ENCODE measurements around the gene FBXO28.
A peak's percentile ranks its signal among the peaks of the same experiment; 100 is the strongest.
"Not testable (repeated sequence)": the region's sequence is repeated elsewhere in the genome, so short reads cannot be mapped to it uniquely, and the experiment has no call there.

Gene FBXO28, protein sequence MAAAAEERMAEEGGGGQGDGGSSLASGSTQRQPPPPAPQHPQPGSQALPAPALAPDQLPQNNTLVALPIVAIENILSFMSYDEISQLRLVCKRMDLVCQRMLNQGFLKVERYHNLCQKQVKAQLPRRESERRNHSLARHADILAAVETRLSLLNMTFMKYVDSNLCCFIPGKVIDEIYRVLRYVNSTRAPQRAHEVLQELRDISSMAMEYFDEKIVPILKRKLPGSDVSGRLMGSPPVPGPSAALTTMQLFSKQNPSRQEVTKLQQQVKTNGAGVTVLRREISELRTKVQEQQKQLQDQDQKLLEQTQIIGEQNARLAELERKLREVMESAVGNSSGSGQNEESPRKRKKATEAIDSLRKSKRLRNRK

DNA sequence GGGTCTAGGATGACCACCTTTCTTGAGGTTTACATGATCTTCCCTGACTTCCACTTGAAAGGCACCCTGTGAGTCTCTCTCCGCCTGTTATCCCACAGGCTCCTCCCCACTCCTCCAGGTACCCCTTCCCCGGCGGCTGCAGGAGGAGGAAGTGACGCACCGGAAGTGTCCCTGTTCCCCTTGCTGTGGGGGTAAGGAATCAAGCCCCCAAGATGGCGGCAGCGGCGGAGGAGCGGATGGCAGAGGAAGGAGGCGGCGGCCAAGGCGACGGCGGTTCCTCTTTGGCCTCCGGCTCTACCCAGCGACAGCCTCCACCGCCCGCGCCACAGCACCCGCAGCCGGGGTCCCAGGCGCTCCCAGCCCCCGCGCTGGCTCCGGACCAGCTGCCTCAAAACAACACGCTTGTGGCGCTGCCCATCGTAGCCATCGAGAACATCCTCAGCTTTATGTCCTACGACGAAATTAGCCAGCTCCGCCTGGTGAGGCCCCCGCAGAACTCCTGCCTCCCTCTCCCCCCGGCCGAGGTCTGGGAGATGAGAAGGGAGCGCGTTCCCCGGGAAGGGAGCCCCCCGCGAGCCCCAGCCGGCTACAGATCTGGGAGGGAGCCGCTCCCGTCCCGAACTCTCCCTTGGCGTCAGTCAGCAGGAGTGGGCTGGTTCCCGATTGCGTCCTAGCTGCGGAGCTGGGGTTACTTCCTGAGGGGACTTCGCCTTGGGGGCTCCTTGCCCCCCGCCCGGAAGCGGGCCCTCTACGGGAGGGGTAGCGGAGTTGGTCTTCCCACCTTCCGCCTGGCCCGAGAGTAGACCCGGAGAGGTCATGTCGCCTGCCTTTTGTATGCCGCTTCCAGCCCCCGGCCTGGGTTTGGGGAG lies at the start of gene FBXO28:
Gene FBXO28 (plus strand): TSS at position 194 of the 869 bp plus-strand sequence. CDS start 19 bp downstream, at position 213.
- peak; percentile 87 to 95 for DNase-seq

DNA sequence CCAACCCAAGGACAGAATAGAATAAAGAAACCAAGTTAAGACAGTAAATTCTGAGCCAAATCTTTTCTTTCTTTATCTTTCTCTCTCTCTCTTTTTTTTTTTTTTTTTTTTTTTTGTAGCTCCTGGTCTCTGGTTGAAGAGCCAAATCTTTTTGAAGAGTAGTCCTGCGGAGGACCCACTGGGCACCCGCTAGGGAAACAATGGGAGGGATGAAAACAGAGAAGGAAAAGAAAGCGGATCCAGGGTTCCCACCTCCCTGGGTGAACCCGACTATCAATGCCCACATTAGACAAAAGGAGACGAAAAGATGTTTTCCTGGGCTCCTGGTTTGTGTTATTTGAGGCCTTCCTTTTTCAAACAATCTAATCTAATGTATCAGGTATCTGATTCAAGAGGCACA lies 49.8 kb upstream of the FBXO28 start:
- DNase-seq, result no peak

DNA sequence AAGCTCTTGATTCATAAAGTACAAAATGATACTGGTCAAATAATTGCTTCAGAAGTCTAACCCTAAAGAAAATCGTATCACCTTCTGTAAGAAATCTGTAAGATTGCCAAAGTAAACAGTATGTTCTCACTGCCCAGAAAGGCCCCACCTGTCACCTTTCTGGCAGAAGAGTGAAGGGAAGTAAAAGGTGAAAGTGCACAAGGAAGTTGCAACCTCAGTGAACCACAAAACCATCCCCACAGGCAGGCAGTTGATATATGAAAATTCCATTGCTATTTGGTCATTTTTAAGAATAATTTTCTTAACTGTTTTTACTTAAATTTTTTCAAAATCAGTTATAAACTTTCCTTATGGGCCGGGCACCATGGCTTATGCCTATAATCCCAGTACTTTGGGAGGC lies 48.5 kb upstream of the FBXO28 start:
- DNase-seq, result no peak

DNA sequence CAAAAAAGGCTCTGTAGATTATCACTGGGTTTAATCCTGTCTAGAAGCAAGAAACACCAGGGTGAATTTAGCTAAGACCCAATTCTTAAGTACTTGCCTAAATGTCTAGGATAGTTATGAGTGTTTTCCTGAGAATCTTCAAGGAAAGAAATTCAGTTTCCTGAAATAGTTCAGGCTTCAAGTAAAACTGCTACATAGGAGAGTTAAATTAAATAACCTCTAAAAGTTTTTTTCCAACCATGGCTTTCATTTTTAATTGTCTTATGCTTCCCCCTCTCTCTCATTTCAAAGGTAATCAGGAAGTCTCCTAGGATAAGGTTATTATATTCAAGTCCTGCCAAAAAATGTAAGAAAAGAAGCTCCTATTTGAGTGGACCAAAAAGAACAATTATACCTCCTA lies 46.7 kb upstream of the FBXO28 start:
- no peak for DNase-seq

DNA sequence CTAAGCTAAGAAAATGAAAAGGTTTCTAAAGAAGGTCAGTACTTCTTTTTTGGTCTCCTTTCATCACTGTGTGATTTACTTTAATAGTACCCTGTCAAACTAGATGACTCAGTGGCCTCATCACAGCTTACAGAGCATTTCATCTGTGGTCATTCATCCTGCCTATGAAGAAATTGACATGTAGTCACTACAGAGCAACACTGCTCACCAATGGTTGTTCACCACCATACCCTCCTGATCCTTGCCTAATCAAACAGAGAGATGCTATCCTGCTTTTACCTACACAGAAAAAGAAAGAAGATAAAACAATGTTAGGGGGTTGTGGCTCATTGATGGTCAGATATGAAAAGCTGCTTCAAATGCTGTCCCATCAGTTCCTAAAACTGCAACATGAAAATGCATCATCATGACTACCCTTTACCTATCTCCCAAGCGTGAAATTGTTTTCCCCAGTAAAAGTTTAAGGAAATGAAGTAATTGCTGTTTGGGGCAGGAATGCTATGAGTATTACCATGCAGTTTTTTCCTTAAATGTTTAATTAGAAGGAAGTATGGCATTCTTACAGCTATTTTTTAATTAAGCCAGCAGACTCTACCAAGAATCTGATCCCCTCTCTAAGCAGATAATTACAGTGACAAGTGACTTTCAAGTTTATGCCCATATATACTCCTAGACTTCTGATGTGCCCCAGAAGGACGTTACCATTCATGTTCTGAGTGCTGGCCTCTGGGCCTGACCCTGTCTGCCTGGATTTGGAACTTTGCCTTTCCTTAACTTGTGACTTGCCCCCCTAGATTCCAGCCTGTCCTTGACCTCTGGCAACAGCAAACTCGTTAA lies 46.1 kb upstream of the FBXO28 start:
- no peak for DNase-seq

DNA sequence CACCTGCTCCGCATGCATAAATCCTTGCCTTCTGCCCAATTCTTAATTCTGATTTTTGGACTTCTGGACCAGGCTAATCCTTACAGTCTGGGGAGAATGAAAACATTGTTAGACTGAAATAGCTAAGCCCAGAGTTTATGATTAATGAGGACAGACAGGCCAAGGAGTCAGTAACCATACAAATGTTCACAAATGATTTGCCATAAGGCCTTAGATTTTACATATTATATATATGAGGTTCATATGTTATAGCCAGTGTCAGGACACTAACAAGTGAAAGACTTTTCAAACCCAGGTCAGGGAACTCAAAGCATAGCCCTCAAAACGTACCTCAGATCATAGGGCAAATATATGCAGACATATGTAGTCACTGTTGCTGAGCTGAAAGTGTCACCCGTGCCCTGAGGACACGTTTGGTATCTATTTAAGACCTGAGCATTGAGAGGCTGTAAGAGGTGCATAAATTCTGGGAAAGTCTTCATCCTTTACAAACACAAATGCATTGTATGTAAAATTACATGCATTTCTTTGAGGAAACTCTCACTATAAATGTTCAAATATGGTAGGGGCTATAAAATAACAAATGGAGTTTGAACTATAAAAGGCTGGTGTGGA lies 45.3 kb upstream of the FBXO28 start:
- no peak for DNase-seq

DNA sequence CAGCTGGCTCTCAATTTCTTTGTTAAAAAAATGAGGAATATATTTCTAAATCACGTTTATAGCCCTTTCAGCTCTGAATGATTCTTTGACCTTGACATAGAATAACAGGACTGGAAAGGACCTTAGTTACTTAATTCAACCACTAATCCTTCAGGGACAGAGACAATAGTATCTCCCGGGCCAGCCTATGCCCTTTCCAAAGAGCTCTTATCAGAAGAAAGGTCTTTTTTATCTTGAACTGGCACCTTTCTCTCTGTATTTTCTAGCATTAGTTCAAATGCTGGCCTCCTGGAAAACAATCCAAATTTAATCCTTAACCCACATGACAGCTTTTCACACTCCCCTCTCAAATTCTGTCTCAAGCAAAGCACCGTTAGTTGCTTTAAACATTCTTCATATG lies 44.8 kb upstream of the FBXO28 start:
- DNase-seq, result no peak

DNA sequence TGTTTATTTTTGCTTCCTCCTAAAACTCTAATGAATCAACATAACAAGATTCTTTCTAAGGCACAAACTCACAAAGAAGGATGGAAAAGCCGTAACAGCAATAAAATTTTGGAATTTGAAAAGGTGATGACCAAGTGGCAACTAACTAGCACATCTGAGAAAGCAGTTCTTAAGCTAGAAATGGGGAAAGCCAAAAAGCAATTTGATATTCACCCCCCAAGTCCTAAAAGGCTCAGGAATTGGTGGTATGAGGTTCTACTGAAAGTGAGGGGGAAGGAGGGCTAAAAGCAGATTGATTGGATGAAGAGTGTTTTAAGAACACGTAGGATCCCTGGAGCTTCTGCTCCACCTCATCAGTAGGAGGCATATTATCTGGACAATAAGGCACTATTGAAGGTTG lies 43.4 kb upstream of the FBXO28 start:
- DNase-seq, result no peak

DNA sequence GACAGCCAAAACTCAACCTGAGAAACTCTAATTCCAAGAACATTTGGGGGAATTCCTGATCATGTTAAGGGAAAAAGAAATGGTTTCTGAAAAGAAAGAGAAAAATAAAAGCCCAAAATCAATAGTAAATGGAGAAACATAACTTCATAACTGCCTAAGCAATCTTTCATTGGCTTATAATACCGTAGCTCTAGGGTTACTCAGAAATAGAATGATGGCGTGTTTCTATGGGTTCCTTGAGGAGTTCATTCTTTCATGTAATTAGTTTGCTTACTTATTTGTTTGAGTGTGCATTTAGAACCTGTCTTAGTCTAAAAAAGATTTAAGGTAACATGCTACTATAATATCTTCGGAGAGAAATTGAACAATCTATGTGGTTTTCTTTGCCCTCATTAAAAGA lies 37.5 kb upstream of the FBXO28 start:
- no peak for DNase-seq

DNA sequence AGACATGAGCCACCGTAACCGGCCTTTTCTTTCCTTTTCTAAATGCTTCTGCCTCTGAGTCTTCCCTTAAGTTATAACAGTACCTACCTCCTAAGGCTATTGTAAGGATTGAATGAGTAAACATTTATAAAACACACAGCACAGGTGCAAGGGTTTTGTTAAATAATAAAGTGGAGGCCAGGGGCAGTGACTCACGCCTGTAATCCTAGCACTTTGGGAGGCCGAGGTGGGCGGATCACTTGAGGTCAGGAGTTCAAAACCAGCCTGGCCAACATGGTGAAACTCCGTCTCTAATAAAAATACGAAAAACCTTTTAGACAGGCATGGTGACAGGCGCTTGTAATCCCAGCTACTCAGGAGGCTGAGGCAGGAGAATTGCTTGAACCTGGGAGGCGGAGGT lies 34.3 kb upstream of the FBXO28 start:
- DNase-seq, result not testable (repeated sequence)

DNA sequence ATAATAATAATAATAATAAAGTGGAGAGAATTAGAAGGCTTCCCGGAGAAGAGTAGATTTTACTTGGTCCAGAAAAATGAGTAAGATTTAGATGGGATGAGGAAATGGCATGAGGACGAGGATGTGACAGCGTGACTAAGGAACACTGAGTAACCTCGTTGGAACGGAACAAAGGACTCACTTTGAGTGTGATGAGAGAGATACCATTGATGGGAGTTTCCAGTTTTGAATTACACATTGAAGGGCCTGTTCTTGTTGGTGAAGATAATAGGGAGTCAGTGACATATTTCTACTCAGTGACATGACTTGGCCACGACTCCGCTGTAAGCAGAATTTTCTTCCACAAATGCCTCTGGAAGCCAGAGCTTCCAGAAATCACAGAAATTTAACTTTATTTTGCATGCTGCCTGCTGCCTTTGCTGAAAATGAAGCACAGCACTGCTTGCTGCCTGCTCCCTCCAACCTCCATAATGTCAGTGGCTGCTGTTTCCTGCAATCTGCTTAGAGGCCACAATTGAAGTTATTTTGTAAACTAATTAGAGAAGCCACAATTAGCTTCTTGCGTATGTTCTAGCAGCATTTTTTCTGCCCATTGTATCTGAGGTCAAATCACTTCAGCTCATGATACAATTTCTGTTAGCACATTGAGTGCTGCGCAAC lies 33.7 kb upstream of the FBXO28 start:
- DNase-seq, result no peak

DNA sequence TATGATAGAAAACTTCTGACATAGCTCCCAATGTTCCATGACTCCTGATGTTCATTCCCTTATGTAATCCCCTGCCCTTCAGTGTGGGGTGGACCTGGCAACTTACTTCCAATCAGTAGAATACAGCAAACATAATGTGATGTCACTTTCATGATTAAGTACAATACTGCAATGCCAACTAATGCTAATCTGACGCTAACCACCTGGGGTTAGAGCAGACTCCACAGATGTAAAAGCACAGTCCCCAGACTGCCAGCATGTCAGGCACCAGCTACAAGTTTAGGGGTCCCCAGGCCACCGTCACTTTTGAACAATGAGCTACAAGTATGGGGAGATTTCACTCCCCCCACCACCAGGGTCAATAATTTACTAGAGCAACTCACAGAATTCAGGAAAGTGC lies 32.3 kb upstream of the FBXO28 start:
- DNase-seq, result no peak

DNA sequence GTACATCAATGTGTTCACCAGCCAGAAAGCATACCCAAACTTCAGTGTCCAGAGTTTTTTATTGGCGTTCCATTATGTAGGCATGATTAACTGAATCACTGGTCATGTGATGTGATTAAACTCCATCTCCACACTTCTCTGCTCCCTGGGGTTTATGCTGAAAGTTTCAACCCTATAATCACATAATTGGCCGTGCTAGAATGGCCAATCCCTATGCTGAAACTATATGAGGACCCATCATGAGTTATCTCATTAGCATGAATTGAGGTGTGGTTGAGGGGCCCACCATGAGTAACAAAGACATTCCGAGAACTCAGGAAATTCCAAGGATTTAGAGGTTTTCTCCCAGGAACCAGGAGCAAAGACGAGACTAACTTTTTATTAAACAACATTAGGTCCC lies 31.8 kb upstream of the FBXO28 start:
- no peak for DNase-seq

DNA sequence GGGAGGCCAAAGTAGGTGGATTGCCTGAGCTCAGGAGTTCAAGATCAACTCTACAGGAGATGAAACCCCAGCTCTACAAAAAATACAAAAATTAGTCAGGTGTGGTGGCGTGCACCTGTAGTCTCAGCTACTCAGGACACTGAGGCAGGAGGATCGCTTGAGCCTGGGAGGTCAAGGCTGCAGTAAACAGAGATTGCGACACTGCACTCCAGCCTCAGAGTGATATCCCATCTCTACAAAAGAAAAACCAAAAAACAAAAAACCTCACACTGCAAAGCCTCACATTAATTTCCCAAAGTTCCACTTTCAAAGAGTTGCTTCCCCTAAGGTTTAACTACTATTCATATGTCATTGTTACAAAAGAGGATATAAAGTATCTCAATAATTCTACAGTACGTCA lies 29.0 kb upstream of the FBXO28 start:
- no peak for DNase-seq

DNA sequence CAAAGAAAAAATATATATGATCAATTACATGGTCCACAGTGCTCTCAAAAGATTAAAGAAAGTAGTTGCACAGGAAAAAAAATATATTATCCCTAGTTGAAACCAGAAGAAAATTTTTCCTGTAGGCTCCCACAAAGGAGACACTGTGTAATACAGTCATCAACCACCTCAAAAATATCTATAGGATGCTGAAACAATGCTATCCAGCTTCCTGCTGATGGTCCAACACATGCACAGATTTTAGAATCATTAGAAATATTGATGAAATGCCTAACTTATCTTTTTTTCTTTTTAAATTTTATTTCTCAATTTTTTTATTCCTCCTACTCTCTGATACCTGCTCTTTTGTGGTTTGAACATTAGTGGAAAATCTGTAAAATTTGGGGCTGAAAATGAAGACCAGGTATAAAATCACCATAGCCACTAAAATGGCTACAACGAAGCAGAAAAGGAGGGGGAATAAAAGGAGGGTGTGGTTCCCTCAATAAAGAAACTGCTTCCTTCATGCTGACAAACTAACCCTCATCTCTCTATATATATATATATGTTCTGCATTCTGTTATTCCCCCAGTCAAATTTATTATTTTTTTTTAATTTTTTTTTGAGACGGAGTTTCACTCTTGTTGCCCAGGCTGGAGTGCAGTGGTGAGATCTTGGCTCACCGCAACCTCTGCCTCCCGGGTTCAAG lies 28.3 kb upstream of the FBXO28 start:
- DNase-seq, result no peak

DNA sequence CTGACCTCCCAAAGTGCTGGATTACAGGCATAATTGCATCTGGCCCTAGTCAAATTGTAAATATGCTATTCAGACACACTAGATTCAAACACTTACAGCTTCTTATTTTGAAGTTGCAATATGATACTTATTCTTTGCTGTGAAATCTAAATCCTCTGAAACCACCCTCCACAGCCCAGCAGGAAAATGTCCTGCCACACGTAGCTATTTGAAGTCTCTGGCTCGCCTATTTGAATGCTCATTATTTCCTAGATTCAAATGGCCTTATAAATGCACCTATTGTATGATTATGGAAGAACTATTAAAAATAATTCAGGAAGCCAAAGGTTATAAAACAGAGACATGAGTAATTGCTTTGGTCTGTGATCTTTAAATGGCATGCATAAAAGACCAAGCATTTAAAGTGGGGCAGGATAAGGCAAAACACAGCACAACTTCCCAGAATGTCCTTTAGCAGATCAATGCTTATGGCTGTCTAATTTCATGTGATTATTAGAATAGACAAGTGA lies 26.6 kb upstream of the FBXO28 start:
- no peak for DNase-seq

DNA sequence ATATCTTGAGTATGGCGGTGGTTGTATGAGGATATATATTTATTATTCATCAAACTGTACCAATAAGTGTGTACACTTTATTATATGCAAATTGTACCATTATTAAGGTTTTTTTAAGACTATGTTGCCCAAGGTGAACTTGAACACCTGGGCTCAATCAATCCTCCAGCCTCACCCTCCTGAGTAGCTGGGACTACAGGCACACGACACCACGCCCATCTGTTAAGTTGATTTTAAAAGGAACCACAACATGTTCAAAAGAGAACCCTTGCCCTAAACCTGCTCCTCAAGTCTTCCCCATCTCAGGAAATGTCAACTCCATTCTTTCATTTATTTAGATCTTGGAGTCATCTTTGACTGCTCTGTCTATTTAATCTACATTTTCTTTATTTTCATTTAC lies 24.3 kb upstream of the FBXO28 start:
- no peak for DNase-seq

DNA sequence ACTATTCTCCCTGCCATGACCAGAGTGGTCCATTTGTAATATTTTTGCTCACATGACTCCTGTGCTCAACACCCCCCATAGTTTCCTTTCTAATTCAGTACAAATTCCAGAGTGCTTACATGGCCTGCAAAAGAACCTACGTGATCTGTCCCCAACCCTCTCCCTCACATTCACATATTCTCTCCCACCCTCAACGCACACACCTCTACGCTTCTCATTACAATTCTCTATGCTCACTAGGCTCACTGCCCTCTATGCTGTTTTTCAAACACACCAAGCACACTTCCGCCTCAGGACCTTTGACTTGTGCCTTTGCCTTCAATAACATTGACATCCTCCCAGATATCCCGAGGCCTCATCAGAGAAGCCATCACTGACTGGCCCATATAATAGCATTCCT lies 23.8 kb upstream of the FBXO28 start:
- DNase-seq, result no peak

DNA sequence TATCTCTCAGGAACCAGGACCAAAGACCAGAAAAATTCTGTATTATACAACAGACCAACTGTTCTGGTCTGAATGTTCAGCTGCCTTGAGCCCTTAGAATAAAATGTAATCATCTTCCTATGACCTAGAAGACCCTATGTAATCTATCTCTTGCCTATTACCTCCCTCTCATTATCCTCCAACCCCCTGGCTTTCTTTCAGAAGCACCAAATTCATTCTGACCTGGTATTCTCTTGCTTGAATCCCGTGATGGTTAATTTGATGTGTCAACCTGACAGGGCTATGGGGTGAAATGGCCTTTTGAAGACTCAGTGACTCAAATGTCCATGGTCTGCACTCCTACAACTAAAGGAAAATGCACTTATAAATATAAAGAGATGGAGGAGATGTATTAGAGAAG lies 21.8 kb upstream of the FBXO28 start:
- DNase-seq, result no peak

DNA sequence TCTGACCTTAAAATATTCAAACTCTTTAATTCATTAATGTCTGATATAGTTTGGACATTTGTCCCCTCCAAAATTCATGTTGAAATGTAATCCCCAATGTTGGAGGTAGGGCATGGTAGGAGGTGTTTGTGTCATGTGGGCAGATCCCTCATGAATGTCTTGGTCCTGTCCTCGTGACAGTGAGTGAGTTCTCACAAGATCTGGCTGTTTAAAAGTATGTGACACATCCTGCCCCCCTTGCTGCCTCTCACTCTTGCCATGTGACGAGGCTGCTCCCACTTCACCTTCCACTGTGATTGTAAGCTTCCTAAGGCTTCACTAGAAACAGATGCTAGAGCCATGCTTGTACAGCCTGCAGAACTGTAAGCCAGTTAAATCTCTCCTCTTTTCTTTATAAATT lies 21.3 kb upstream of the FBXO28 start:
- DNase-seq, result no peak

DNA sequence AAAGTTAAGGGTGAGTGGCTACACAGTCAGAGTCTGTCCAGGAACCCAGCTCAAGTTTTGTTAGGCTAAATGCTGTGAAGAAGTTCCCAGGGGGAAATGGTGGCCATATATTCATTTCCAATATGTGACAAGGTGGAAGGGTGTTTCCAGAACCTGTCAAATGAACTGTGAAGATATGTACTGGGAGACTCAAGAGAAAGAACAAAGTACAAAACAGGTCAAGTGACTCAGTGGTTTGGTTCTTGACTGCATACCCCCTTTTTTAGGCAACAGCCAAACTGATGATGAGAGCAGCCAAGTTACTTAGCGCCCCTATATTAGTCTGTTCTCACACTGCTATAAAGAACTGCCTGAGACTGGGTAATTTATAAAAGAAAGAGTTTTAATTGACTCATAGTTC lies 18.6 kb upstream of the FBXO28 start:
- DNase-seq, result no peak

DNA sequence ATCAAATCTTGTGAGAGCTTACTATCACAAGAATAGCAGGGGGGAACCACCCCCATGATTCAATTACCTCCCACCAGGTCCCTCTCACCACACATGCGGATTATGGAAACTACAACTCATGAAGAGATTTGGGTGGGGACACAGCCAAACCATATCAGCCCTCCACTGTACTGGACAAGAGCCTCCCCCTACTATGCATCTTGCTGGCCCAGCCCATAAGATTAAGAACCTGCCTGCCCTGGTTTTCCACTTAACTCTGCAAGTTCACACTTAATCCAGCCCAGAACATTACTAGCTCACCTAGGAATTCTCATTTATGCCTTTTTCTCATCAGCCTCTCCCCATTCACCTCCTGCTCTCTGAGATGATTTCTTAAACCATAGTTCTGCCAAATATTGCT lies 18.0 kb upstream of the FBXO28 start:
- no peak for DNase-seq

All from NCI-H446 (cell line).